HEK293T (cell line): ENCODE data around the gene PKP1.

ENCODE experiments used
- CTCF ChIA-PET: fragments of 350-600 bp; formaldehyde crosslinking; extraction: SDS; loops from one replicate; lab custom pipeline; 2021; ENCODE audit warnings: antibody characterized with exemption, inconsistent platforms; lab: Yijun Ruan, JAX
- POLR2A ChIA-PET: fragments of 350-600 bp; formaldehyde crosslinking; extraction: SDS; loops from one replicate; lab custom pipeline; 2020; ENCODE audit warnings: antibody characterized with exemption, inconsistent platforms; lab: Yijun Ruan, JAX
- DNase-seq: peaks from one replicate; pipeline ENCODE4 v3.0.0; 2012; ENCODE audit warnings: mixed read lengths; ENCODE audit errors: extremely low spot score
- ARNT ChIP-seq: fragments of 450-650 bp; IDR thresholded peaks from 2 replicates; pipeline ENCODE4 v1.6.1; 2017; ENCODE audit warnings: mild to moderate bottlenecking
- BHLHE40 ChIP-seq: fragments of 450-650 bp; IDR thresholded peaks from 2 replicates; pipeline ENCODE4 v1.6.1; 2016; ENCODE audit warnings: mild to moderate bottlenecking, moderate library complexity, borderline replicate concordance
- CTBP1 ChIP-seq: fragments of 450-650 bp; IDR thresholded peaks from 2 replicates; pipeline ENCODE4 v1.6.1; 2016; ENCODE audit warnings: borderline replicate concordance
- ELF4 ChIP-seq: fragments of 450-650 bp; IDR thresholded peaks from 2 replicates; pipeline ENCODE4 v1.6.1; 2017; ENCODE audit warnings: antibody characterized with exemption
- FOXA1 ChIP-seq: fragments of 450-650 bp; IDR thresholded peaks from 2 replicates; pipeline ENCODE4 v1.6.1; 2016; ENCODE audit warnings: mild to moderate bottlenecking
- FOXK2 ChIP-seq: fragments of 450-650 bp; IDR thresholded peaks from 2 replicates; pipeline ENCODE4 v1.6.1; 2016; ENCODE audit warnings: mild to moderate bottlenecking
- FOXM1 ChIP-seq: fragments of 450-650 bp; IDR thresholded peaks from 2 replicates; pipeline ENCODE4 v1.6.1; 2017; ENCODE audit warnings: mild to moderate bottlenecking, borderline replicate concordance
- HDGF ChIP-seq: fragments of 450-650 bp; IDR thresholded peaks from 2 replicates; pipeline ENCODE4 v1.6.1; 2017; ENCODE audit warnings: antibody characterized with exemption, borderline replicate concordance
- L3MBTL2 ChIP-seq: fragments of 450-650 bp; conservative IDR thresholded peaks from 2 replicates; pipeline ENCODE4 v1.6.1; 2016; ENCODE audit warnings: mild to moderate bottlenecking
- LEF1 ChIP-seq: fragments of 450-650 bp; IDR thresholded peaks from 2 replicates; pipeline ENCODE4 v1.6.1; 2017; ENCODE audit warnings: mild to moderate bottlenecking, borderline replicate concordance
- NFRKB ChIP-seq: fragments of 450-650 bp; IDR thresholded peaks from 2 replicates; pipeline ENCODE4 v1.6.1; 2016; ENCODE audit warnings: mild to moderate bottlenecking, moderate library complexity
- SP1 ChIP-seq: fragments of 450-650 bp; IDR thresholded peaks from 2 replicates; pipeline ENCODE4 v1.6.1; 2017
- SUZ12 ChIP-seq: fragments of 450-650 bp; IDR thresholded peaks from 2 replicates; pipeline ENCODE4 v1.6.1; 2016; ENCODE audit warnings: mild to moderate bottlenecking
- TARDBP ChIP-seq: fragments of 450-650 bp; IDR thresholded peaks from 2 replicates; pipeline ENCODE4 v1.6.1; 2016
- ZNF384 ChIP-seq: fragments of 450-650 bp; IDR thresholded peaks from 2 replicates; pipeline ENCODE4 v1.6.1; 2016
- TF ChIP-seq, protein P1 (sequence below): fragments of 450-650 bp; IDR thresholded peaks from 2 replicates; pipeline ENCODE4 v1.6.1; 2016

Gene PKP1

DNA sequence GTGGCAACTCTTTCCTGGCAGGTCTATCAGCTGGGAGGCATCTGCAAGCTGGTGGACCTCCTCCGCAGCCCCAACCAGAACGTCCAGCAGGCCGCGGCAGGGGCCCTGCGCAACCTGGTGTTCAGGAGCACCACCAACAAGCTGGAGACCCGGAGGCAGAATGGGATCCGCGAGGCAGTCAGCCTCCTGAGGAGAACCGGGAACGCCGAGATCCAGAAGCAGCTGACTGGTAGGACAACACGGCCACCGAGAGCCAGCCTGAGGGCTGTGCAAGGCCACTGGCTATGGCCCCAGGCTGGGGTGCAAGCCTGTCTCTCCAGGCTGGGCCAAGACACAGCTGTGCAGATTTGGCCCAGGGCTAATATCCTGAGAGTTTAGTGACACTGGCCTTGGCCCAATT, 34.2 kb downstream of the PKP1 start:
- CTCF ChIA-PET = no interaction called here
- POLR2A ChIA-PET = no interaction called here

DNA sequence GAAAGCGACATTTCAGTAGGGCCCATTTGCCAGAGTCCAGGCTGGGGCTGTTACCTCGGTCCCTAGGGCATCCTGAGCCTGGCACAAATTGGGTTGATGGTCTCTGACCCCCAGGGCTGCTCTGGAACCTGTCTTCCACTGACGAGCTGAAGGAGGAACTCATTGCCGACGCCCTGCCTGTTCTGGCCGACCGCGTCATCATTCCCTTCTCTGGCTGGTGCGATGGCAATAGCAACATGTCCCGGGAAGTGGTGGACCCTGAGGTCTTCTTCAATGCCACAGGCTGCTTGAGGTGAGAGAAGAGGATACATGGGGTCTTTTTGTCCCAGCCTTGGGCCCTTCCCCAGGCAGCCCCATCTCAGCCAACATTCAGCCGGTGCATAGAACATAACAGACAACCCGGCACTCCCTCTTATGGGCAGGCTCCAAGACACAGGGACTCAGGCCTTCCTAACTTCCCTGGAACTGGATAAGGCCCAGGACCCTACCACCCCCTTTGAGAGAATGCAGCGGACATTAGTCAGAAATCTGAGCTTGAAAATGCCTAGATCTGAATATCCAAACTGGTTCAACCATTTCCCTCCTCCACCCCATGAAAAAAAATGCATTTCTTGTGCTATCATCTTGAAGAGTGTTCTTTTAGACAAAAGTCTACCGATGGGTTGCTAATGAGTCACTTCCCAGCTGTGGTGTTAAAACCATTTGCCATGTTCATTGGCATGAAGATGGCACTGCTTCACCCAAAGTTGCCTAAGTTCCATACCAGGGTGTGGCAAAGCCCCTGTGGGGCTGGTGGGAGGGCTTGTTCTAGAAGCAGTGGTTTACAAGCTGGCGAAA, 35.4 kb downstream of the PKP1 start:
- ChIA-PET CTCF (interaction anchor here (1.4 kb wide), 1 partner anchor 29 kb away, joined by 5 read pairs; no protein-coding TSS in a partner anchor), POLR2A (no interaction called here)
- no peak for DNase-seq
- no peak for TF ChIP-seq LEF1
- no peak for TF ChIP-seq BHLHE40
- no peak for TF ChIP-seq NFRKB
- TF ChIP-seq ARNT = no peak
- TF ChIP-seq SUZ12 = no peak
- TF ChIP-seq, protein P1, sequence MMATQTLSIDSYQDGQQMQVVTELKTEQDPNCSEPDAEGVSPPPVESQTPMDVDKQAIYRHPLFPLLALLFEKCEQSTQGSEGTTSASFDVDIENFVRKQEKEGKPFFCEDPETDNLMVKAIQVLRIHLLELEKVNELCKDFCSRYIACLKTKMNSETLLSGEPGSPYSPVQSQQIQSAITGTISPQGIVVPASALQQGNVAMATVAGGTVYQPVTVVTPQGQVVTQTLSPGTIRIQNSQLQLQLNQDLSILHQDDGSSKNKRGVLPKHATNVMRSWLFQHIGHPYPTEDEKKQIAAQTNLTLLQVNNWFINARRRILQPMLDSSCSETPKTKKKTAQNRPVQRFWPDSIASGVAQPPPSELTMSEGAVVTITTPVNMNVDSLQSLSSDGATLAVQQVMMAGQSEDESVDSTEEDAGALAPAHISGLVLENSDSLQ = no peak
- no peak for TF ChIP-seq SP1
- no peak for TF ChIP-seq TARDBP
- TF ChIP-seq HDGF = no peak
- TF ChIP-seq ELF4 = no peak
- no peak for TF ChIP-seq FOXA1
- no peak for TF ChIP-seq ZNF384
- no peak for TF ChIP-seq FOXM1
- no peak for TF ChIP-seq FOXK2
- TF ChIP-seq L3MBTL2 = no peak
- TF ChIP-seq CTBP1 = no peak

More for the DNA sequence above, 34.2 kb downstream of the PKP1 start:
- DNase-seq = no peak
- TF ChIP-seq SUZ12 (no peak), ELF4 (no peak), FOXM1 (no peak), TARDBP (no peak), BHLHE40 (no peak), CTBP1 (no peak), NFRKB (no peak), ARNT (no peak), ZNF384 (no peak)

DNA sequence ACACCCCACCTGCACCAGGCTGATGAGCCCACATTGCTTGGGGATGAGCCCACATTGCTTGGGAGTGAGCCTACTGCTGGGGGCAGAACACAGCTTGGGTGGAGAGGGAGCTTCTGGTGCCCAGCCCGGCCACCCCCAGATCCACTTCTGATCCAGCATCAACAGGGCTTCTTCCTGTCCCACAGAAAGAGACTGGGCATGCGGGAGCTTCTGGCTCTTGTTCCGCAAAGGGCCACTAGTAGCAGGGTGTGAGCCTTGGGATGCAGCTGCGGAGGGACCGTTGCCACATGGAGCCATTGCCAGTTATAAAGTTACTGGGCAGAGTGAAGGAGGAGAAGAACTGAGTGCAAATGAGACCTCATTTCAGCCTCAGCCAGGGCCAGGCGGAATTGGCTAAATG, 36.3 kb downstream of the PKP1 start:
- ChIA-PET POLR2A (no interaction called here), CTCF (interaction anchor here (1.4 kb wide), 1 partner anchor 28 kb away, joined by 5 read pairs; no protein-coding TSS in a partner anchor)

DNA sequence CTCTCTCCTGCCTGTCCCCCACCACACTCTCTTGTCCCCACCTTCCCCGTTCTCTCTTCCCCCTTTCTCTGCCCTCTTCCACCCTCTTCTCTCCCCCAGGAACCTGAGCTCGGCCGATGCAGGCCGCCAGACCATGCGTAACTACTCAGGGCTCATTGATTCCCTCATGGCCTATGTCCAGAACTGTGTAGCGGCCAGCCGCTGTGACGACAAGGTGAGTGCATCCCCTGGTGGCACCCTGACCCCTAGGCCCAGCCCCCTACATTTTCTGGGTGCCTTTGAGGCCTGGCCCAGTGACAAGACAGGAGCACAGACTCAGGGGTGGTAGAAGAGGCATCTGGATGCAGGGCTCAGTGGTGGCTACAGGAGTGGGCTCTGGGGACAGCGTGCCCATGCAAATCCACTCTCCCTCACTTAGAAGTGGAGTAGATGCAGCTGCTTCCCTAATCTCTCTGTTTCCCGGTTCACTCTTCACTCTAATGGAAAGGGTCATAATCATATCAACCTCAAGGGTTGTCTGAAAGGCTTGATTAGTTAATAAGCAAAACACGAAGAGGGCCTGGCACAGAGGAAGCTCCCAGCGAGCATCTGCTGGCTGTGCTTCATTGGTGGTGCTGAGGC, 37.0 kb downstream of the PKP1 start:
- DNase-seq = no peak
- CTCF ChIA-PET = interaction anchor here (1.4 kb wide), 1 partner anchor 28 kb away, joined by 5 read pairs; no protein-coding TSS in a partner anchor
- POLR2A ChIA-PET = no interaction called here
- TF ChIP-seq, protein P1 = no peak
- no peak for TF ChIP-seq L3MBTL2
- TF ChIP-seq ZNF384 = no peak
- TF ChIP-seq TARDBP = no peak
- TF ChIP-seq BHLHE40 = no peak
- no peak for TF ChIP-seq HDGF
- TF ChIP-seq LEF1 = no peak
- no peak for TF ChIP-seq CTBP1
- no peak for TF ChIP-seq SP1
- TF ChIP-seq ELF4 = no peak
- no peak for TF ChIP-seq SUZ12
- TF ChIP-seq NFRKB = no peak
- TF ChIP-seq FOXM1 = no peak
- TF ChIP-seq FOXK2 = no peak
- TF ChIP-seq FOXA1 = no peak
- no peak for TF ChIP-seq ARNT

More for the DNA sequence above, 36.3 kb downstream of the PKP1 start:
- no peak for DNase-seq
- TF ChIP-seq SP1 (no peak), BHLHE40 (no peak), NFRKB (no peak), SUZ12 (no peak), L3MBTL2 (no peak)
- TF ChIP-seq, protein P1 = no peak

DNA sequence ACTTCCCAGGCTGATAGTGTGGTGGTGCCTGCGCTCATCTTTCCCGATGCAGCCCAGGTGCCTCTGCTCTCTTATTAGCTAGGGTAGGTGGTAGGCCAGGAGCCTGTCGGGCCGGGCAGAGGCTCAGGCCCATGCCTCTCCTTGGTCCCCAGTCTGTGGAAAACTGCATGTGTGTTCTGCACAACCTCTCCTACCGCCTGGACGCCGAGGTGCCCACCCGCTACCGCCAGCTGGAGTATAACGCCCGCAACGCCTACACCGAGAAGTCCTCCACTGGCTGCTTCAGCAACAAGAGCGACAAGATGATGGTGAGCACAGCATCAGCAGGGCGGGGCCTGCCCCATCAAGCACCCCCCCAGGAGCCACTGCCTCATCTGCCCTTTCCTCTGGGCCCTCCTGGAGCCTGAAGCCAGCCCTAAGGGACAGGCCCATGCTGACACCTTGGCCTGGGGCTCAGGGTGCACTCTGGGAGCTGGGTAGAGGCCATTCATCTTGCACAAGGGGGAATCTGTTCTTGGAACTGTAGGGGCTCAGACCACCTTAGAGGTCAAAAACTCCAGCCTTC, 38.6 kb downstream of the PKP1 start:
- ChIA-PET POLR2A (no interaction called here), CTCF (interaction anchor here (1.2 kb wide), 1 partner anchor 26 kb away, joined by 3 read pairs; no protein-coding TSS in a partner anchor)
- TF ChIP-seq BHLHE40 = no peak
- no peak for TF ChIP-seq FOXA1
- no peak for TF ChIP-seq LEF1
- no peak for TF ChIP-seq CTBP1
- TF ChIP-seq SP1 = no peak
- no peak for TF ChIP-seq TARDBP
- TF ChIP-seq ARNT = no peak
- no peak for TF ChIP-seq NFRKB
- TF ChIP-seq FOXK2 = no peak
- DNase-seq = no peak
